Brain pericyte (primary cell): ENCODE results near the gene EIF4EBP2.

Experiments
- DNase-seq: peaks from one replicate; pipeline ENCODE4 v3.0.0-alpha.2; 2012; ENCODE audit warnings: low read depth, low spot score

The EIF4EBP2 gene

GRCh38 chr10:70378122-70378521, 25.8 kb upstream of the EIF4EBP2 start:
- DNase-seq: no peak

GRCh38 chr10:70379581-70380176, 24.3 kb upstream of the EIF4EBP2 start:
- DNase-seq: no peak

DNA sequence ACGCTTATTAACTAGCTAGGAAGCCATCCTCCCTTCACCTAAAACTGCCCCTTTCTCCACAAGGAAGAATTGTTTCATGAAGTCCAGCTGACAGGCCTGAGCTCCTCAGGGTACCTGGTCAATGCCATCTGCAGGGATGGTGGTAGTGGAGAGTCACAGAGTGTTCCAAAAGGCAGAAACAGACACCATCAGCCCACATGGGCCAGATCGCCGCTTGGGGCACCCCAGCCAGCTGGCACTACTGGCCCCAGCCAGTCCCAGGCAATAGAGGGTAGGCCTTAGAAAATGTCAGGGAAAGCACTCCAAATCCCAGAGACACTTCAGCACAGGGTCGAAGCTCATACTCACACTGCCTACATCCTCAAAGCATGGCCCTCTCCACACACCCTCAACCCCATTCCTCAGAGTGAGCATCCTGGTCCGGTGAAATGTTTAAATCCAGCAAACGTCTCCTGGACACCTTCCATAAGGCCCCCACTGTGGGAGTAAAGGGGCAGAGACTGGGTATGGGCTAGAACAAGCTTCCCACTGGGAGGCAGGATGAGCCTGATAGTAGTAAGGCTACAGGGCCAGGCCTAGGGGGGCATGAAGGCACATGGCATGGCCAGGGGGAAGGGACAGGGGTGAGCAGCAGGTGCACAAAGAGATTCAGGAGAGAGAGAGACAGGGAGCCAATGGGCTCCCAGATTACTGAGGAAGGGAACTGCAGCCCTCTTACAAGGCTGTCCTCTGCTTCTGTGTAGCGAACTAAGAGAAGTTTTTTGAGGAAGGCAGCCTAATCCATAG, 23.4 kb upstream of the EIF4EBP2 start:
- no peak for DNase-seq

DNA sequence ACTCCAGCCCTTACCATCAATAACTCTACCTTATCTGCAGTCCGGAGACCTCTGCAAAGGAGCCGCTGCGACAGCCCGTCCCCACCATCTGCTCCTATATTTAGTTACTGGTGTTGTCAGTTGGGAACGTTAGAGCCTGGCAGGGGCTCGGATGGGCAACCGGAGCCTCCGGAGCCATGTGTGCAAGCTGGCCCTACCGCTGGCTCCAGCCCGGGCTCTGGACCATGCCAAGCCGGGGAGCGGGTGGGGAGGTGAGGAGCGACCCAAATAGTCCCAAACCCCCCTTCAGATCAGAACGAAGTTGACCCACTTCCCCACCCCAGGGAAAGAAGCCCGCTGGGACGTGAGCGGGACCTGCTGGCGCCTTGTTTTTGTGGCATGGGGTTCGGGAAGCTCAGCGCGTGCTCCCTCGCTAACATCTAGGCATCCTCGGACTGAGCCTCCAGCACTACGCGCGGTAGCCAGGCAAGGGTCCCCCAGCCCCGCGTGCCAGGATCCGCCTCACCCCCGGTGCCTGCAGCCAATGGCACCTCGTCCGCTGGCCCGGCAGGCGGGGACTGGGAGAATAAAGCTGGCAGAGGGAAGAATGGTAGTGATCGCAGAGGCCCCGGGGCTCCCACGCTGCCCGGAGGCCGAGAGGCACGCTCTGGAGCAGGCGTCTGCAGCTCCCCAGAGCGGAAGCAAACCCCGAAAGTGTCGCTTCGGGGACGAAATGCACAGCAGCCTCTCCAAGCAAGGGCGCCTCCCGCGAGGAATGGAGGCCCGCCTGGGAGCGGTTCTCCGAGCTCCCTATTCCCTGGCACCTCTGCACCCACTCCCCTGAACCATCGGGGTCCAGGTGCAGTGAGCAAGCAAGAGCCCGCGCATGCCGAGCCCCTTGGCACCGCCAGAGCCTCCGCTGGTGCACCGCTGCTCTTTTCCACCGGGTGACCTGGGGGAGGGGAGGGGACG, 22.2 kb upstream of the EIF4EBP2 start:
- no peak for DNase-seq

DNA sequence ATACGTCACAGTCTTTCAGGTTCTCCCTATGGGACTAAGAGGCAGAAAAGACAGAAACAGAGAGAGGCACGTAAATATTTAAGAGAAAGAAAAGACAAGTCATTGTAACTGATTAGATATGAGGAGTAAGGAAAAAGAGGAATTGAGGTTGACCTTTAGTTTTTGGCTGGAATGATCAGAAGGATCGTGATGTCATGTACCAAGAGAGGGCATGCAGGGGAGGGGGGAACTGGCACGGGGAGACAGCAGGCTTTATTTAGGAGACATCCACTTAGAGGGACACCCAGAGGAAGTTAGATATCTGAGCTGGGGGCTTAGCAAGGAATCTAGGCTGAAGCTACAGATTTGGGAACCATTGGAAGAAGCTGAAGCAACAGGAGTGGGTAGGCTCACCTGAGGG, 12.3 kb upstream of the EIF4EBP2 start:
- DNase-seq: no peak

- DNase-seq: no peak
Measured at GRCh38 chr10:70396140-70396539, 7.8 kb upstream of the EIF4EBP2 start.

- DNase-seq: no peak
Measured at GRCh38 chr10:70399177-70399576, 4.8 kb upstream of the EIF4EBP2 start.

DNA sequence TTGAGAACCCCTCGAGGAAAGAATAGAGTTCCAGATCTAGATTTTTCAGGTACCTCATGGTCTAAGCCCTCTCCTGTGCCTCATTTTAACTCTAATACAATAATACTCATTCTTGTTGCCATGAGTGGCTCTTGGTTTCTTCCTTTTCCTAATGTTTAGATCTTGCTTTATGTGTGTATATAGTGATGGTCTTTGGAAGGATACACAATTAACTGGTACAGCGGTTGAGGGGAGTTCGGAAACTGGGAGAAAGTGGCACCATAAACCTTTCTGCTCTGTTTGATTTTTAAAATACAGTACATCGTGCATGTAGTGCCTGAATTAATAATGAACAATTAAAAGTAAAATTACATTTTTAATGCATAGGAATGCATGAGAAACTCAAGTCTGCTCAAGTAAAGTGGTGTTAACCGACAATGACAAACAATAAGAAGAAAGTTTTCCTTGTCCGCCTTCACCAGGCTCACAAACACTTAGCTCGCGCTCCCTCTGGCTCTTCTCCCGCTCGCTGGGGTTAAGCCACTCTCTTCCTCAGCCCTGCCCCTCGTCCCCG, 386 bp upstream of the EIF4EBP2 start:
- DNase-seq: no peak

GRCh38 chr10:70404787-70405036, 767 bp downstream of the EIF4EBP2 start:
- DNase-seq: no peak

- peak; percentile 70 for DNase-seq
Measured at GRCh38 chr10:70405037-70405824, 1.3 kb downstream of the EIF4EBP2 start.

- no peak for DNase-seq
Measured at GRCh38 chr10:70409772-70410171, 5.8 kb downstream of the EIF4EBP2 start.

DNA sequence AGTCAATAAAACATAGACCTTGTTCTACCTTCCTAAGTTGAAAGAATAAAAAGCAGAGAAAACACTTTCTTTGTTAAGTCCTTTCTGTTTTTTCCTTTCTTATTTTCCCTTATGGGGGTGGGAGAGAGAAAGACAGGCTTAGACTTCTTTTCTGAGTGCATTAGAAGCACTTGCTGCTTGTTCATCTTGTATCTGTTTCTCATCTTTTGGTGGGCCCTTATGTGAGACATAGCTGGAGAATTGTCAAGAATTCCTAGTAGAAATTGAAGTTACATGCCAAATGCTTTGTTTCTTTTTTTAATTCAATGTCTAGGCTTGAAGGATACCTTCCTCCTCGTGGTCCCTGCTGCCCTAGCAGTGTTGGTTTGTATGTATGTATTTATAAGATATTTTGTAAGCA, 6.7 kb downstream of the EIF4EBP2 start:
- no peak for DNase-seq

DNA sequence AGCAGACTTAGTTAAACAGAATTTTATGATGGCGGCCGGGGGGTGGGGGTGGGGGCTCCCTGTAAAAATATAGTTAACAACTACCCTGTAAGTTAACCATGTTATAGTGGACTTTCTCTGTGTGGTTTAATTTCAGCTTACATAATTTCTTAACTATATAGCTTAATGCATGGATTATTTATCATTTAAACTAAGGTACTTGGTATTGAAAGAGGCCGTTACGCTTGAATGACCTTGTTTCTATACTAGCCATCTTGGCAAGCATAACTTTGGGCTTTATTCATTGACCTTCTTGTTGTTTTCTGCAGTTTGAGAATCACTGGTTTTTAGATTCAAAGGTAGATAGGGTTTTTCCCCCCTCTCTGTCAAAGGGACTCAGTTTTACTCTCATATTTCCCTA, 8.4 kb downstream of the EIF4EBP2 start:
- DNase-seq: no peak

DNA sequence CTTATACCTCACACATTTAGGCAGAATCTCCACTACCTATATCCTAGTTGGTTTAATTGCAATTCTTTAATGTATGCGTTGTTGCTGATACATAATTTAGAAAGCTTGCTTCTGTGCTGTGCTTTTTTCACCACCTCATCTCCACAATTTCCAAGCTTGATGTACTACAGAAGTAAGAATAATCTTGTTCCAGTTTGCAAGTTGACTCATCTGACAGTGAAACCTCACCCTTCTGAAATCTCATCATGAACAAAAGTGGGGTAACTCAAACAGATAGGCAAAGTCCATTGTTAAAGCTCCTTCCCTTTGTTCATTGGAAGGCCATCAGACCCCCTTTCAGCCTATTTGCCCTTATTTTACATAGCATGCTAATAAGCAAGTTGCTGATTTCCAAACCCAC, 13.6 kb downstream of the EIF4EBP2 start:
- DNase-seq: no peak

- no peak for DNase-seq
Measured at GRCh38 chr10:70418229-70418628, 14.3 kb downstream of the EIF4EBP2 start.

DNA sequence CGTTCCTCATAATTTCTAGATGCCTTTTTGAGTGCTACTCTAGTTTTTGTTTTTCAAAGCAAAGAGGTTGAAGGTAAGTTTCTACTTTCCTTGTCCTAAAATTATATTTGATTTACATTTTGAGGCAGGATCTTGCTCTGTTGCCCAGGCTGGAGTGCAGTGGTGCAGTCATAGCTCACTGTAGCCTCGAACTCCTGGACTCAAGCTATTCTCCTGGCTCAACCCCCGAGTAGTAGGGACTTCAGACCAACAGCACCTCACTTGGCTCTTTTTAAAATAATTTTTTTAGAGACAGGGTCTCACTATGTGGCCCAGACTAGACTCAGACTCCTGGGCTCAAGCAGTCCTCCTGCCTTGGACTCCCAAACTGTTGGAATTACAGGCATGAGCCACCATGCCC, 14.8 kb downstream of the EIF4EBP2 start:
- DNase-seq: no peak

GRCh38 chr10:70424320-70424719, 20.4 kb downstream of the EIF4EBP2 start:
- no peak for DNase-seq

DNA sequence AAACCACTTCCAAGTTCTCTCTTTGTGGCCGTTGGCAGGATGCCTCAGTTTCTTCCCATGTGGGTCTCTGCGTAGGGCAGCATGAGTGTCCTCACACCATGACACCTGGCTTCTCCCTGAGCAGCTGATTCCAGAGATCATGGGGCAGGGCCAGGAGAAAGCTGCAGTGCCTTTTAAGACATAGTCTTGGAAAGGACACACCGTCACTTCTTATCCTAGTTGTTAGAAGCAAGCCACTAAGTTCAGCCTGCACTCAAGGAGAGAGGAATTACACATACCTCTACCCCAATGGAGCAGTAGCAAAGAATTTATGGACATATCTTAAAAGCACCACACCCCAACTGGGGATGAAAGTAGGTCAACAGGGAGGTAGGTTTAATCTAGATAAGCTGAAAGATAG, 21.2 kb downstream of the EIF4EBP2 start:
- DNase-seq: no peak

- no peak for DNase-seq
Measured at GRCh38 chr10:70426823-70427222, 22.9 kb downstream of the EIF4EBP2 start.

- peak; percentile 76 for DNase-seq
Measured at GRCh38 chr10:70430493-70431445, 26.8 kb downstream of the EIF4EBP2 start.
